Endothelial cell of umbilical vein (primary cell): ENCODE results near the gene CTTNBP2. TPM values are rescaled to one million over a fixed set of nuclear protein-coding genes. Genes with fewer than 3 reads are reported as not detected.

Experiments used
- BruUV-seq: library from RNA; stranded (reverse); fragments of 400-500 nt; replicated peaks from 2 replicates; lab custom pipeline; 2021; lab: Mats Ljungman, UMichigan
- CTCF ChIA-PET: fragments of 300-600, 350-600 bp; sonication (Branson Sonifier 250); formaldehyde crosslinking; loops from one replicate; lab custom pipeline; 2021; ENCODE audit warnings: antibody characterized with exemption, inconsistent platforms; lab: Charles Lee
- POLR2A ChIA-PET: fragments of 300-600, 350-600 bp; sonication (Branson Sonifier 250); formaldehyde crosslinking; loops from one replicate; lab custom pipeline; 2021; ENCODE audit warnings: antibody characterized with exemption, inconsistent platforms; lab: Charles Lee
- DNase-seq: peaks from one replicate; pipeline ENCODE4 v3.0.0-alpha.2; 2011; ENCODE audit warnings: low read depth, low spot score
- FAIRE-seq: peaks from 2 replicates; lab custom pipeline; 2011; peaks lifted over from hg19 to GRCh38; lab: Jason Lieb, UNC
- H2AFZ ChIP-seq: 2 replicates; pipeline ENCODE4 v1.6.0; 2012; ENCODE audit warnings: low read depth, low read length, control low read depth, inconsistent platforms
- H3K27ac ChIP-seq: 2 replicates; pipeline ENCODE4 v1.5.1; 2011; ENCODE audit warnings: low read depth, mild to moderate bottlenecking, control low read depth, low read length, moderate library complexity; ENCODE audit not compliant: insufficient read depth
- H3K27me3 ChIP-seq, 2 experiments: 2 replicates each; pipeline versions ENCODE4 v1.6.0 to v1.6.1; 2011; ENCODE audit warnings: low read length in 2 of 2, mixed read lengths in 1 of 2; ENCODE audit not compliant: control insufficient read depth in 2 of 2, insufficient read depth in 2 of 2
- H3K36me3 ChIP-seq, 2 experiments: 2 replicates in 1 of 2; 3 replicates in 1 of 2; pipeline ENCODE4 v1.5.1; 2011; ENCODE audit warnings: low read length in 2 of 2, mild to moderate bottlenecking in 1 of 2, moderate library complexity in 1 of 2; ENCODE audit not compliant: control insufficient read depth in 2 of 2, insufficient read depth in 2 of 2; ENCODE audit errors: extremely low read depth in 1 of 2
- H3K4me1 ChIP-seq: 3 replicates; pipeline ENCODE4 v1.5.1; 2011; ENCODE audit warnings: mild to moderate bottlenecking, low read length; ENCODE audit not compliant: control insufficient read depth, insufficient read depth; ENCODE audit errors: extremely low read depth
- H3K4me2 ChIP-seq: 2 replicates; pipeline ENCODE4 v1.6.1; 2011; ENCODE audit warnings: low read length, control low read depth, mixed read lengths; ENCODE audit not compliant: insufficient read depth
- H3K4me3 ChIP-seq, 3 experiments: fragments of 200-600 bp in 1 of 3; sonication (generic), shearing (Covaris generic) in 1 of 3; replicated peaks in 1 of 3; 2 replicates each; pipeline ENCODE4 v1.5.1; 2011 to 2016; ENCODE audit warnings: control low read depth in 3 of 3, low read length in 3 of 3, mild to moderate bottlenecking in 2 of 3, inconsistent platforms in 1 of 3, low read depth in 1 of 3, moderate library complexity in 1 of 3; ENCODE audit not compliant: insufficient read depth in 1 of 3
- H3K79me2 ChIP-seq: 2 replicates; pipeline ENCODE4 v1.6.0; 2012; ENCODE audit warnings: low read length, inconsistent platforms; ENCODE audit not compliant: control insufficient read depth, insufficient read depth
- H3K9ac ChIP-seq: replicated peaks from 2 replicates; pipeline ENCODE3; 2011; ENCODE audit warnings: low read length, control low read depth; ENCODE audit not compliant: insufficient read depth; ENCODE audit errors: extremely low read depth
- H3K9me1 ChIP-seq: replicated peaks from 3 replicates; pipeline ENCODE4 v1.6.0; 2011; ENCODE audit warnings: mild to moderate bottlenecking, low read length; ENCODE audit not compliant: control insufficient read depth, insufficient read depth; ENCODE audit errors: extremely low read depth
- H3K9me3 ChIP-seq: replicated peaks from 2 replicates; pipeline ENCODE4 v1.5.1; 2012; ENCODE audit warnings: low read length, inconsistent platforms; ENCODE audit not compliant: control insufficient read depth, insufficient read depth
- H4K20me1 ChIP-seq: replicated peaks from 2 replicates; pipeline ENCODE3; 2011; ENCODE audit warnings: mild to moderate bottlenecking, low read length; ENCODE audit not compliant: control insufficient read depth, insufficient read depth; ENCODE audit errors: extremely low read depth
- EZH2 ChIP-seq: IDR thresholded peaks from 2 replicates; pipeline ENCODE4 v1.6.1; 2012; ENCODE audit warnings: borderline replicate concordance, low read depth, mild to moderate bottlenecking, moderate library complexity, low read length, inconsistent platforms; ENCODE audit not compliant: severe bottlenecking
- FOS ChIP-seq: IDR thresholded peaks from 2 replicates; pipeline ENCODE4 v1.6.1; 2011; ENCODE audit warnings: mild to moderate bottlenecking, low read length, moderate library complexity, borderline replicate concordance; ENCODE audit not compliant: insufficient read depth
- GATA2 ChIP-seq: IDR thresholded peaks from 2 replicates; pipeline ENCODE4 v1.7.0; 2011; ENCODE audit warnings: low read depth, mild to moderate bottlenecking, moderate library complexity, mixed read lengths, low read length; ENCODE audit not compliant: insufficient read length, insufficient read depth
- JUN ChIP-seq: IDR thresholded peaks from 2 replicates; pipeline ENCODE4 v1.6.1; 2011; ENCODE audit warnings: borderline replicate concordance, low read depth; ENCODE audit not compliant: insufficient read length, insufficient read depth
- MYC ChIP-seq: IDR thresholded peaks from one replicate; pipeline ENCODE4 v1.6.1; 2011; ENCODE audit warnings: mild to moderate bottlenecking, low read depth, low read length
- POLR2A ChIP-seq: IDR thresholded peaks from 2 replicates; pipeline ENCODE4 v1.6.1; 2012; ENCODE audit warnings: low read depth, mild to moderate bottlenecking, control low read depth, low read length
- POLR2AphosphoS5 ChIP-seq: IDR thresholded peaks from 2 replicates; pipeline ENCODE4 v1.6.1; 2012; ENCODE audit warnings: low read depth, mild to moderate bottlenecking, control low read depth, low read length, moderate library complexity; ENCODE audit not compliant: insufficient read depth
- dilution Hi-C: fragments of 300-500 bp; cut with MboI; formaldehyde crosslinking; loops from one replicate; pipeline ENCODE4 v1.15.0; 2019; ENCODE audit warnings: low sequenced_read_pairs; ENCODE audit not compliant: extremely low pct_ligation_motif_present
- intact Hi-C: fragments of 100-400 bp; cut with micrococcal nuclease; formaldehyde crosslinking; loops from one replicate; pipeline ENCODE4 v1.10.0; 2022
- polyA plus RNA-seq, 4 experiments: library from polyadenylated mRNA; depleted of rRNA in 3 of 4; stranded (reverse) in 3 of 4; unstranded in 1 of 4; fragments of >200 nt; gene quantifications; 2 replicates each; pipeline versions ENCODE4 v1.2.1 to v1.2.3, GENCODE V29; 2011 to 2012; ENCODE audit warnings: missing spikeins in 1 of 4
- total RNA-seq: library from RNA; stranded (reverse); gene quantifications from 2 replicates; pipeline ENCODE4 v1.2.3, GENCODE V29; 2021
- TF ChIP-seq, protein P1 (sequence below): IDR thresholded peaks from 2 replicates; pipeline ENCODE4 v1.6.1; 2011; ENCODE audit not compliant: insufficient read depth, insufficient read length
- TF ChIP-seq, protein P2 (sequence below), 2 donors: IDR thresholded peaks; 1 replicate in 1 of 2; 2 replicates in 1 of 2; pipeline ENCODE4 v1.5.1; 2011; ENCODE audit warnings: low read length in 2 of 2, mild to moderate bottlenecking in 2 of 2, moderate library complexity in 2 of 2, control low read depth in 1 of 2, inconsistent platforms in 1 of 2, low read depth in 1 of 2; ENCODE audit not compliant: insufficient read depth in 1 of 2; ENCODE audit errors: extremely low read depth in 1 of 2

CTTNBP2 gene
- total and polyA plus RNA-seq, 2 donors (not counting 3 experiments of a cell fraction or from before 2014, with no cell fraction given), result 0.08 to 0.35 TPM

GRCh38 chr7:117870448-117871130 lies 2.7 kb downstream of the CTTNBP2 start:
- Histone ChIP-seq H3K4me3 (no peak overlapping the region), H3K9me1 (no peaks in the 10 kb centered on the region), H3K79me2 (no peaks in the 10 kb centered on the region), H2AFZ (no peak overlapping the region), H3K9me3 (no peaks in the 10 kb centered on the region), H4K20me1 (no peaks in the 10 kb centered on the region), H3K4me1 (peaks cover 12% of the 10 kb centered on the region), H3K4me2 (no peak overlapping the region), H3K9ac (no peak overlapping the region), H3K36me3 (no peaks in the 10 kb centered on the region), H3K27ac (no peak overlapping the region), H3K27me3 (peaks cover 36 to 40% of the 10 kb centered on the region in 2 experiments)
- FAIRE-seq (no peak), DNase-seq (no peak)
- no peak for TF ChIP-seq POLR2AphosphoS5
- TF ChIP-seq, protein P1, sequence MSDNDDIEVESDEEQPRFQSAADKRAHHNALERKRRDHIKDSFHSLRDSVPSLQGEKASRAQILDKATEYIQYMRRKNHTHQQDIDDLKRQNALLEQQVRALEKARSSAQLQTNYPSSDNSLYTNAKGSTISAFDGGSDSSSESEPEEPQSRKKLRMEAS, result no peak
- TF ChIP-seq, protein P2, sequence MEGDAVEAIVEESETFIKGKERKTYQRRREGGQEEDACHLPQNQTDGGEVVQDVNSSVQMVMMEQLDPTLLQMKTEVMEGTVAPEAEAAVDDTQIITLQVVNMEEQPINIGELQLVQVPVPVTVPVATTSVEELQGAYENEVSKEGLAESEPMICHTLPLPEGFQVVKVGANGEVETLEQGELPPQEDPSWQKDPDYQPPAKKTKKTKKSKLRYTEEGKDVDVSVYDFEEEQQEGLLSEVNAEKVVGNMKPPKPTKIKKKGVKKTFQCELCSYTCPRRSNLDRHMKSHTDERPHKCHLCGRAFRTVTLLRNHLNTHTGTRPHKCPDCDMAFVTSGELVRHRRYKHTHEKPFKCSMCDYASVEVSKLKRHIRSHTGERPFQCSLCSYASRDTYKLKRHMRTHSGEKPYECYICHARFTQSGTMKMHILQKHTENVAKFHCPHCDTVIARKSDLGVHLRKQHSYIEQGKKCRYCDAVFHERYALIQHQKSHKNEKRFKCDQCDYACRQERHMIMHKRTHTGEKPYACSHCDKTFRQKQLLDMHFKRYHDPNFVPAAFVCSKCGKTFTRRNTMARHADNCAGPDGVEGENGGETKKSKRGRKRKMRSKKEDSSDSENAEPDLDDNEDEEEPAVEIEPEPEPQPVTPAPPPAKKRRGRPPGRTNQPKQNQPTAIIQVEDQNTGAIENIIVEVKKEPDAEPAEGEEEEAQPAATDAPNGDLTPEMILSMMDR (IDR thresholded peaks at IDR 0.05; ENCODE audit: extremely low read depth in 1 of 2, insufficient read depth in 1 of 2, low read depth in 1 of 2, low read length in 2 of 2), result no peak
- TF ChIP-seq MYC, result no peak
- TF ChIP-seq EZH2, result no peak
- no peak for TF ChIP-seq POLR2A
- TF ChIP-seq FOS, result no peak
- no peak for TF ChIP-seq GATA2
- no peak for TF ChIP-seq JUN
- intact Hi-C loops, result no loop called here
- CTCF ChIA-PET, result interaction anchor here (0.8 to 1.4 kb wide), 2 partner anchors 8 to 10 kb away, joined by 3 to 4 read pairs; no protein-coding TSS in a partner anchor
- BruUV-seq, result no TSS peak
- dilution Hi-C loops, result no loop called here
- POLR2A ChIA-PET, result no interaction called here
